Body of pancreas (tissue), 4 donors: ENCODE data around the gene GRAP2.

ENCODE experiments used
- POLR2A ChIP-seq, 3 donors: fragments of 450-650 bp; IDR thresholded peaks; one replicate each; pipeline ENCODE4 v1.6.1; 2016; ENCODE audit warnings: antibody characterized with exemption in 3 of 3, mild to moderate bottlenecking in 2 of 3
- TF ChIP-seq, protein P1 (sequence below), 7 experiments: fragments of 450-650 bp in 4 of 7; fragments of 200-600 bp in 3 of 7; sonication (generic) in 3 of 7; IDR thresholded peaks; one replicate each; pipeline ENCODE4 v1.5.1; 2016 to 2019; ENCODE audit warnings: antibody characterized with exemption in 7 of 7

DNA sequence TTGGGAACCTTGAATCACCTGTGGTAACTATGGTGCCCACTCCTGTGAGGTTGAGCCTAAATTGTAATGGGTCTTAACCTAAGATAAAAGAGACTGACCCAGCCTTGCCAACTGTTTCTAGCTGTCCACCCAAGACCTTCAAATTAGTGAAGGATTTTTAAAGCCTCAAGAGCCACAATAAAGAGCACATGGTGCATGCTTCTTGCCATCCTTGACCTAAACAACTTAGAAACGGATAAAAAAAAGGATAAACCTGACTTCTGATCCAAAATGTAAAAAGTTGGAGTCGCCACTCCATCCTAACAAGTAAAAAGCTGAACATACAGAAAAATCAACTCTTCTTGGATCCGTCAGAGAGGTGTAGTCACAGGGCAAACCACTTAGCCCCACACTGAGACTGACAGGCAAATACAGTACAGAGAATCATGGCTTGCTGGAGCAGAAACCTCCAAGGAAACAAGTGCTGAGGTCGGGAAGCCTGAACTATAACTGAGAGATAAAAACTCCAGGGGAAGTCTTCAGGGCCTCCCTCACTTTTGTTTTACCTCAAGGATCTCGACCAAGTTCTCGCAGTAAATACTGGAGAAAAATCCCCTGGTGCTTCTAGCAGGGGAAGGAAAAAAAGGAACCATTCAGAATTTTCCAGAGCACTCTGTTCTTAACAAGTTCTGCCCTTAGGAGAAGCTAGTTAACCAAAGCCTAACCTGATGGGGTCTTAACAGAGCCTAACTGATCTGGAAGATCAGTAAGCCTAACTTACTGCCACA, 23.6 kb upstream of the GRAP2 start:
- TF ChIP-seq, protein P1, sequence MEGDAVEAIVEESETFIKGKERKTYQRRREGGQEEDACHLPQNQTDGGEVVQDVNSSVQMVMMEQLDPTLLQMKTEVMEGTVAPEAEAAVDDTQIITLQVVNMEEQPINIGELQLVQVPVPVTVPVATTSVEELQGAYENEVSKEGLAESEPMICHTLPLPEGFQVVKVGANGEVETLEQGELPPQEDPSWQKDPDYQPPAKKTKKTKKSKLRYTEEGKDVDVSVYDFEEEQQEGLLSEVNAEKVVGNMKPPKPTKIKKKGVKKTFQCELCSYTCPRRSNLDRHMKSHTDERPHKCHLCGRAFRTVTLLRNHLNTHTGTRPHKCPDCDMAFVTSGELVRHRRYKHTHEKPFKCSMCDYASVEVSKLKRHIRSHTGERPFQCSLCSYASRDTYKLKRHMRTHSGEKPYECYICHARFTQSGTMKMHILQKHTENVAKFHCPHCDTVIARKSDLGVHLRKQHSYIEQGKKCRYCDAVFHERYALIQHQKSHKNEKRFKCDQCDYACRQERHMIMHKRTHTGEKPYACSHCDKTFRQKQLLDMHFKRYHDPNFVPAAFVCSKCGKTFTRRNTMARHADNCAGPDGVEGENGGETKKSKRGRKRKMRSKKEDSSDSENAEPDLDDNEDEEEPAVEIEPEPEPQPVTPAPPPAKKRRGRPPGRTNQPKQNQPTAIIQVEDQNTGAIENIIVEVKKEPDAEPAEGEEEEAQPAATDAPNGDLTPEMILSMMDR (IDR thresholded peaks at IDR 0.05): no peak
- no peak for TF ChIP-seq POLR2A (IDR thresholded peaks at IDR 0.05)
